Colonic mucosa (tissue), 4 donors: ENCODE data around the gene ASTN2. TPM values are rescaled to one million over a fixed set of nuclear protein-coding genes. Genes with fewer than 3 reads are reported as not detected.

Experiments
- DNase-seq: peaks from one replicate; pipeline ENCODE4 v3.0.0-alpha.2; 2020
- H3K27ac ChIP-seq: fragments of 200-600 bp; one replicate; pipeline ENCODE4 v1.8.0; 2021
- H3K27me3 ChIP-seq: fragments of 200-600 bp; one replicate; pipeline ENCODE4 v1.8.0; 2021
- H3K36me3 ChIP-seq: fragments of 200-600 bp; one replicate; pipeline ENCODE4 v1.8.0; 2021
- H3K4me1 ChIP-seq: fragments of 200-600 bp; one replicate; pipeline ENCODE4 v1.8.0; 2021; ENCODE audit warnings: mild to moderate bottlenecking
- H3K4me3 ChIP-seq: fragments of 200-600 bp; one replicate; pipeline ENCODE4 v1.8.0; 2021
- H3K9ac ChIP-seq, 2 donors: one replicate each; pipeline ENCODE4 v1.7.0; 2013; ENCODE audit warnings: control low read depth in 2 of 2, low read depth in 2 of 2, low read length in 2 of 2
- H3K9me3 ChIP-seq: fragments of 200-600 bp; one replicate; pipeline ENCODE4 v1.8.0; 2021
- intact Hi-C: fragments of 100-400 bp; cut with DNase I; formaldehyde crosslinking; loops from one replicate; pipeline ENCODE4 v1.14.1; 2022
- total RNA-seq, 2 donors: library from RNA; stranded (reverse); fragmentation: NEBNext Ultra II Directional in 1 of 2; extraction: Animal tissue kit (Norgen Biotek cat#: 25700) in 1 of 2; gene quantifications; one replicate each; pipeline ENCODE4 v1.2.1, GENCODE V29; 2021
- TF ChIP-seq, protein P1 (sequence below): fragments of 200-600 bp; IDR thresholded peaks from one replicate; pipeline ENCODE4 v1.8.0; 2022; ENCODE audit warnings: antibody characterized with exemption, mild to moderate bottlenecking
- donor health status: healthy.
- donor health status: DM: no; HTN: no; CAD: no.
- donor health status: DM: no; HTN: no; CAD: no.

Gene ASTN2
- total RNA-seq, 2 donors from 2014 or later, result 2.5 to 6.1 TPM

DNA sequence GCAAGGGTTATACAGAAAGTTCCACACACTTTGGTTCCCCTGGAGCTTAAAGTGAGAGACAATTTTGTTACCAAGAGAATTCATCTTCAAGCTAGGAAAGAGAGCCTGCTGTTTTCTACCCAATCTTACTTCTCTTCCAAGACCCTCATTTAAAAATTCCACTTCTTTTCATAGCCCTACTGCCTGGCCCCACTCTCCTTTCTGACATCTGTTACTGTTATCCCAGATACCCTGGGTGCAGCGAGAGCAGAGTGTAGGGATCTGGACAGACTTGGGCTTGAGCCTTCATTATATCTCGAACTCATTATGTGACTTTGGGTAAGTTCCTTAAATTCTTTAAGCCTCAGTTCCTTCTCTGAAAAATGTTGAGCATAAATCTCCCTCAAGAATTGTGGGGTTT is 263.1 kb downstream of the ASTN2 start:
- no peaks in the 10 kb centered on the region for H3K27me3 ChIP-seq
- intact Hi-C loops, result no loop called here
- no peak for DNase-seq
- H3K27ac ChIP-seq, result no peak overlapping the region
- no peak overlapping the region for H3K9ac ChIP-seq
- H3K36me3 ChIP-seq, result no peaks in the 10 kb centered on the region
- H3K4me3 ChIP-seq, result no peak overlapping the region
- TF ChIP-seq, protein P1, sequence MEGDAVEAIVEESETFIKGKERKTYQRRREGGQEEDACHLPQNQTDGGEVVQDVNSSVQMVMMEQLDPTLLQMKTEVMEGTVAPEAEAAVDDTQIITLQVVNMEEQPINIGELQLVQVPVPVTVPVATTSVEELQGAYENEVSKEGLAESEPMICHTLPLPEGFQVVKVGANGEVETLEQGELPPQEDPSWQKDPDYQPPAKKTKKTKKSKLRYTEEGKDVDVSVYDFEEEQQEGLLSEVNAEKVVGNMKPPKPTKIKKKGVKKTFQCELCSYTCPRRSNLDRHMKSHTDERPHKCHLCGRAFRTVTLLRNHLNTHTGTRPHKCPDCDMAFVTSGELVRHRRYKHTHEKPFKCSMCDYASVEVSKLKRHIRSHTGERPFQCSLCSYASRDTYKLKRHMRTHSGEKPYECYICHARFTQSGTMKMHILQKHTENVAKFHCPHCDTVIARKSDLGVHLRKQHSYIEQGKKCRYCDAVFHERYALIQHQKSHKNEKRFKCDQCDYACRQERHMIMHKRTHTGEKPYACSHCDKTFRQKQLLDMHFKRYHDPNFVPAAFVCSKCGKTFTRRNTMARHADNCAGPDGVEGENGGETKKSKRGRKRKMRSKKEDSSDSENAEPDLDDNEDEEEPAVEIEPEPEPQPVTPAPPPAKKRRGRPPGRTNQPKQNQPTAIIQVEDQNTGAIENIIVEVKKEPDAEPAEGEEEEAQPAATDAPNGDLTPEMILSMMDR, result no peak
- no peaks in the 10 kb centered on the region for H3K4me1 ChIP-seq
- H3K9me3 ChIP-seq, result no peaks in the 10 kb centered on the region

DNA sequence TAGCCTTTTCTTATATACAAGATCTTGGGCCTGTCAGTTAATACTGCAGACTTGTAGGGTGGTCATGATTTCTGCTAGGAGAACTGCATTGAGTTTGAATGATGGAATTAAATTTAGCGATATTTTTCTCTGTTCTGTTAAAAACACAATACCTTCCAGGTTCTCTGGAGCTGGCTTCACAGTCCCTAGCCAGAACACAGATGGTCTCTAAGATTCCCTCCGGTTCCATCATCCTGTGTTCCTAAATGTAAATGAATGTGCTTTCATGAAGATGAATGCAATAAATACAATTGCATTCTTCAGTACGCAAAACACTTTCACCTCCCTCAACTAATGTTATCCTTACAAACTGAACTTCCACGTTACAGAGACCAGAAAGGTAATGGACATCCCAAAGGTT is 264.9 kb downstream of the ASTN2 start:
- H3K9ac ChIP-seq, result no peak overlapping the region
- no peaks in the 10 kb centered on the region for H3K9me3 ChIP-seq
- H3K27me3 ChIP-seq, result no peaks in the 10 kb centered on the region
- intact Hi-C loops, result loop anchor here (2.0 kb wide), 1 partner anchor 17 kb away; no protein-coding TSS in a partner anchor
- no peak overlapping the region for H3K4me3 ChIP-seq
- no peaks in the 10 kb centered on the region for H3K36me3 ChIP-seq
- no peak overlapping the region for H3K27ac ChIP-seq
- no peak for DNase-seq
- TF ChIP-seq, protein P1, result no peak
- H3K4me1 ChIP-seq, result no peaks in the 10 kb centered on the region

DNA sequence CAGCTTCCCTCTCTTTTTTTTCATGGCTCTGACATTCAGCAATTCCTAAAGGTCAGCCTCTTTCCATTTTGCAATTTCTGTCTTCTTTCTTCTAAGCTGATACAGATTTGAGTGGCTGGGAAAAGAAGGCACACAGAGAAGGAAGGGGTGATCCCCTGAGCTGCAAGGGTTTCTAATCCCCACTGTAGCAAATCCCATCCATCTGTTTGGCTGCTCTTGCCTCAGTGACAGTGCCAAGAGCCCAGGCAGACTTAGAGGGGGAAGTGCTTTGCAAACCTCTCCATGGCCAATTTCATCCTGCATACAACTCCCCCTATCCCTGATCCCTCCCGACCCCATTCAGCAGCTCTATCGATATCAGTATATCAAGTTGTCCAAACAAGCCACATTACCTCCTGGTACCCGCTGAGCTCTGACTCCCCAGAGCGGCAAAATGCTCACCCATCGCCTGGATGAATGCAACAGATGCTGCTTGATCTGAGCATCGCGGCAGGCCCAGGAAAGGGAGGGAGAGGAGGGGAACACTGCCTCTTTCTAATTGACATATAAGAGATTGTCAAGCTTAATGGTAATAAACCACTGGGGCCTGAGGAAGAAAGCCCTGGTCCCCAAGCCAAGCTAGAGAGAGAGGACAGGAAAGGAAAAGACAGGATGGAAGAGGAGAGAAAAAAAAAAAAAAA is 268.9 kb downstream of the ASTN2 start:
- intact Hi-C loops, result no loop called here
- Histone ChIP-seq H3K36me3 (no peaks in the 10 kb centered on the region), H3K4me3 (no peak overlapping the region), H3K9me3 (no peaks in the 10 kb centered on the region), H3K27ac (no peak overlapping the region), H3K27me3 (no peaks in the 10 kb centered on the region), H3K9ac (no peak overlapping the region), H3K4me1 (no peaks in the 10 kb centered on the region)
- TF ChIP-seq, protein P1, result no peak
- no peak for DNase-seq

DNA sequence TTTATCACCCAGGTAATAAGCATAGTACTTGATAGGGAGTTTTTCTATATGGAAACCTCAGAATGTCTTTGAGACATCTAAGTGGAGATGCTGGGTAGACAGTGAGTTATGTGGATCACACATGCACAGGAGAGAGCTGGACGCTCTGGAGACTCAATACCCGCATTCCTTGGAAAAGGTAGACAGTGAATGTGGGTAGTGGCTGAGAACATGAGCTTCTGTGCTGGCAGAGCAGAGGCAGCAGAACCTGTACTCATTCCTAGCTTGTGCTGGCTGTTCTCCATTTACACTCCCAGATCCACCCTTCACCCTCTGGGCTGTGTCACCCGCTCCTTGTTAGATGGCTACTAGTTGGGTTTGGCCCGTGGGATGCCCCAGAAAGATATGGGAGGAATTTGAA is 269.8 kb downstream of the ASTN2 start:
- no peak overlapping the region for H3K27ac ChIP-seq
- TF ChIP-seq, protein P1, result no peak
- intact Hi-C loops, result no loop called here

DNA sequence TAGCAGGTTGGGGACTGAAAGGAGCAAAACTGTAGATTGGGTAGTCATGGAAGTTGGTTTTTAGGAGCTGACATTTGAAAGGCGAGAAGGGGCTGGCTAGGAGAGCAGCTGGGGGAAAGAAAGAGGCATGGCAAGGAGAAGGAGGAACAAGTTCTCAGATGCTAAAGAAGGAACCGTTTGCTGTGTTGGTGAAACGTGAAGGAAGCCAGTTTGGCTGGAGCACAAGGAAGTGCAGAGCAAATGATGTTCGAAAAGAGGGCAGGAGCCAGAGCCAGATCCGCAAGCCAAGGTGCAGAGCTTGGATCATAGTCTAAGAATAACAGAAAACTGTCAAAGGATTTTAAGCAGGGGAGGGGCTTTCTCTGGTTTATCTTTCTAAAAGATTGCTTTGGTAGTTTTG is 276.6 kb downstream of the ASTN2 start:
- Histone ChIP-seq H3K9ac (no peak overlapping the region), H3K27ac (no peak overlapping the region), H3K4me3 (no peak overlapping the region), H3K4me1 (no peaks in the 10 kb centered on the region), H3K27me3 (no peaks in the 10 kb centered on the region), H3K9me3 (no peaks in the 10 kb centered on the region), H3K36me3 (no peaks in the 10 kb centered on the region)
- intact Hi-C loops, result no loop called here
- DNase-seq, result no peak
- TF ChIP-seq, protein P1, result no peak

More for the DNA sequence above, 269.8 kb downstream of the ASTN2 start:
- Histone ChIP-seq H3K4me3 (no peak overlapping the region), H3K4me1 (no peaks in the 10 kb centered on the region), H3K27me3 (no peaks in the 10 kb centered on the region), H3K36me3 (no peaks in the 10 kb centered on the region), H3K9ac (no peak overlapping the region), H3K9me3 (no peaks in the 10 kb centered on the region)
- no peak for DNase-seq
